ENCODE data around the gene PHACTR1.

Gene PHACTR1

DNA sequence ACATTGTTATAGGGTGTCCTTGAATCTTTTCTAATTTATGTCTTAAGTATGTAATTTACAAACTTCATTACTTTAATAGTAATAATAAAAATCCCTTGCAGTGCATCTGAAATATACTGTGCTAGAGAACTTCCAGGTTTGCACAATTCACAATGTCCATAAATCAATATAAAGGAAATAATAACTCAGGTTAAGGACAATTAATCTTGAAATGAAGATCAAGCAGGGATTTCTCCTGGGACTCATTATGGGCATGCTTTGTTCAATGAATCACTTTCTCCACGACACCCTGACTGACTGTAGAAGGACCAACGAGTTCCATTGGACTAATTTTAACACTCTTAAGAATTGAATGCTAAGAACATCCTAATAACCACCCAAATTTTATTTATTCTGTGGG lies 110.0 kb downstream of the PHACTR1 start:
- no peak for ATAC-seq
- TF ChIP-seq ZNF8 (CRISPR knock-in tag; IDR thresholded peaks at IDR 0.05) (no peak), GLIS3 (CRISPR knock-in tag; IDR thresholded peaks at IDR 0.05) (no peak), TCF4 (CRISPR knock-in tag; IDR thresholded peaks at IDR 0.05; ENCODE audit: borderline replicate concordance) (no peak), ZFP30 (CRISPR knock-in tag; IDR thresholded peaks at IDR 0.05) (no peak), ZC3H10 (CRISPR knock-in tag; IDR thresholded peaks at IDR 0.05) (no peak), PPARA (CRISPR knock-in tag; IDR thresholded peaks at IDR 0.05; ENCODE audit: borderline replicate concordance) (no peak), ESRRG (CRISPR knock-in tag; IDR thresholded peaks at IDR 0.05) (no peak)
- TF ChIP-seq, protein P1, sequence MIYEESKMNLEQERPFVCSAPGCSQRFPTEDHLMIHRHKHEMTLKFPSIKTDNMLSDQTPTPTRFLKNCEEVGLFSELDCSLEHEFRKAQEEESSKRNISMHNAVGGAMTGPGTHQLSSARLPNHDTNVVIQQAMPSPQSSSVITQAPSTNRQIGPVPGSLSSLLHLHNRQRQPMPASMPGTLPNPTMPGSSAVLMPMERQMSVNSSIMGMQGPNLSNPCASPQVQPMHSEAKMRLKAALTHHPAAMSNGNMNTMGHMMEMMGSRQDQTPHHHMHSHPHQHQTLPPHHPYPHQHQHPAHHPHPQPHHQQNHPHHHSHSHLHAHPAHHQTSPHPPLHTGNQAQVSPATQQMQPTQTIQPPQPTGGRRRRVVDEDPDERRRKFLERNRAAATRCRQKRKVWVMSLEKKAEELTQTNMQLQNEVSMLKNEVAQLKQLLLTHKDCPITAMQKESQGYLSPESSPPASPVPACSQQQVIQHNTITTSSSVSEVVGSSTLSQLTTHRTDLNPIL (CRISPR knock-in tag; IDR thresholded peaks at IDR 0.05; ENCODE audit: low read depth), result no peak
- TF ChIP-seq, protein P2, sequence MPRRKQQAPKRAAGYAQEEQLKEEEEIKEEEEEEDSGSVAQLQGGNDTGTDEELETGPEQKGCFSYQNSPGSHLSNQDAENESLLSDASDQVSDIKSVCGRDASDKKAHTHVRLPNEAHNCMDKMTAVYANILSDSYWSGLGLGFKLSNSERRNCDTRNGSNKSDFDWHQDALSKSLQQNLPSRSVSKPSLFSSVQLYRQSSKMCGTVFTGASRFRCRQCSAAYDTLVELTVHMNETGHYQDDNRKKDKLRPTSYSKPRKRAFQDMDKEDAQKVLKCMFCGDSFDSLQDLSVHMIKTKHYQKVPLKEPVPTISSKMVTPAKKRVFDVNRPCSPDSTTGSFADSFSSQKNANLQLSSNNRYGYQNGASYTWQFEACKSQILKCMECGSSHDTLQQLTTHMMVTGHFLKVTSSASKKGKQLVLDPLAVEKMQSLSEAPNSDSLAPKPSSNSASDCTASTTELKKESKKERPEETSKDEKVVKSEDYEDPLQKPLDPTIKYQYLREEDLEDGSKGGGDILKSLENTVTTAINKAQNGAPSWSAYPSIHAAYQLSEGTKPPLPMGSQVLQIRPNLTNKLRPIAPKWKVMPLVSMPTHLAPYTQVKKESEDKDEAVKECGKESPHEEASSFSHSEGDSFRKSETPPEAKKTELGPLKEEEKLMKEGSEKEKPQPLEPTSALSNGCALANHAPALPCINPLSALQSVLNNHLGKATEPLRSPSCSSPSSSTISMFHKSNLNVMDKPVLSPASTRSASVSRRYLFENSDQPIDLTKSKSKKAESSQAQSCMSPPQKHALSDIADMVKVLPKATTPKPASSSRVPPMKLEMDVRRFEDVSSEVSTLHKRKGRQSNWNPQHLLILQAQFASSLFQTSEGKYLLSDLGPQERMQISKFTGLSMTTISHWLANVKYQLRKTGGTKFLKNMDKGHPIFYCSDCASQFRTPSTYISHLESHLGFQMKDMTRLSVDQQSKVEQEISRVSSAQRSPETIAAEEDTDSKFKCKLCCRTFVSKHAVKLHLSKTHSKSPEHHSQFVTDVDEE (CRISPR knock-in tag; IDR thresholded peaks at IDR 0.05), result no peak

DNA sequence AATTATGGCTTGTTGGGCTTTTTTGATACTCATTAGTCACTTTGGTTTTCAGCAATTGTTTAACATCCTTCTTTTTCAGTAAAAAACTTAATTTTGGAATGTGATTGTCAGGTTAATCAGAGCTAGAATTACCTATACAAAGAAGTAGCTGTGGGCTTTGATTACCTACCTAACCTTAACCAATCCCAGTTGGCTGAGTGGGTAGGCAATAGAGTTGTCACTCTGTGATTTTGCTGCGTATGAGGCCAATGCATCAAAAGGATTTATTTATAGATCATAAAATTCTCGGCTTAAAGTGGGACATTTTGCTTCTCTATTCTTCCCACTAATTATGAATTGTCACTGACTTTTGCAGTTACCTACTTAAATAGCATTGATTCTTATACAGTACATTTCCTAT lies 111.4 kb downstream of the PHACTR1 start:
- ATAC-seq, result no peak

DNA sequence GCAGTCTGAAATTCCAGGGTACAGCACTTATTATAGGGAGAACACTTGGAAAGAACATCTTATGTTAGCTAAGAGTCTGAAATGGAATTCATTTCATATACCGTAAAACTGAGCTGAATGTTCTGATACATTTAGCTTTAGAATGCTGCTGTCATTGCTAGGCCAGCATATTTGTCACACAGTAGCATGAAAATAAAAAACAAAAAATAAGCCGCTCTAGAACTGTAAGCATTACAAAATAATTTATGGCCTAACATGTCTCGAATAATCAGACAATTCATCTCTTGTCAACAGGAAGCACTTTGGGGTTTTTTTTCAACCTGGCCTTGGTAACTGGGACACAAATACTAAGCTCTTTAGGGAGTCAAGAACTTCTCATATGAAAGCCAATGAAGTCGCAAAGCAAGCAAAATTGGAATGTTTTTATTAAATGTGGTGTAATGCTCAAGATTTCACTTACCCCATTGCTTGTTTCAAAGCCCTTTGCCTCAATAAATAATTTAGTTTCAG lies 115.7 kb downstream of the PHACTR1 start:
- no peak for ATAC-seq
- TF ChIP-seq TCF4 (CRISPR knock-in tag; IDR thresholded peaks at IDR 0.05; ENCODE audit: borderline replicate concordance) (no peak), GLIS3 (CRISPR knock-in tag; IDR thresholded peaks at IDR 0.05) (no peak), ZC3H10 (CRISPR knock-in tag; IDR thresholded peaks at IDR 0.05) (no peak), BACH2 (CRISPR knock-in tag; IDR thresholded peaks at IDR 0.05; ENCODE audit: borderline replicate concordance) (no peak), TOX (CRISPR knock-in tag; IDR thresholded peaks at IDR 0.05; ENCODE audit: borderline replicate concordance) (no peak)
- TF ChIP-seq, protein P3, sequence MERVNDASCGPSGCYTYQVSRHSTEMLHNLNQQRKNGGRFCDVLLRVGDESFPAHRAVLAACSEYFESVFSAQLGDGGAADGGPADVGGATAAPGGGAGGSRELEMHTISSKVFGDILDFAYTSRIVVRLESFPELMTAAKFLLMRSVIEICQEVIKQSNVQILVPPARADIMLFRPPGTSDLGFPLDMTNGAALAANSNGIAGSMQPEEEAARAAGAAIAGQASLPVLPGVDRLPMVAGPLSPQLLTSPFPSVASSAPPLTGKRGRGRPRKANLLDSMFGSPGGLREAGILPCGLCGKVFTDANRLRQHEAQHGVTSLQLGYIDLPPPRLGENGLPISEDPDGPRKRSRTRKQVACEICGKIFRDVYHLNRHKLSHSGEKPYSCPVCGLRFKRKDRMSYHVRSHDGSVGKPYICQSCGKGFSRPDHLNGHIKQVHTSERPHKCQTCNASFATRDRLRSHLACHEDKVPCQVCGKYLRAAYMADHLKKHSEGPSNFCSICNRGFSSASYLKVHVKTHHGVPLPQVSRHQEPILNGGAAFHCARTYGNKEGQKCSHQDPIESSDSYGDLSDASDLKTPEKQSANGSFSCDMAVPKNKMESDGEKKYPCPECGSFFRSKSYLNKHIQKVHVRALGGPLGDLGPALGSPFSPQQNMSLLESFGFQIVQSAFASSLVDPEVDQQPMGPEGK (CRISPR knock-in tag; IDR thresholded peaks at IDR 0.05; ENCODE audit: borderline replicate concordance), result no peak
- TF ChIP-seq, protein P4, sequence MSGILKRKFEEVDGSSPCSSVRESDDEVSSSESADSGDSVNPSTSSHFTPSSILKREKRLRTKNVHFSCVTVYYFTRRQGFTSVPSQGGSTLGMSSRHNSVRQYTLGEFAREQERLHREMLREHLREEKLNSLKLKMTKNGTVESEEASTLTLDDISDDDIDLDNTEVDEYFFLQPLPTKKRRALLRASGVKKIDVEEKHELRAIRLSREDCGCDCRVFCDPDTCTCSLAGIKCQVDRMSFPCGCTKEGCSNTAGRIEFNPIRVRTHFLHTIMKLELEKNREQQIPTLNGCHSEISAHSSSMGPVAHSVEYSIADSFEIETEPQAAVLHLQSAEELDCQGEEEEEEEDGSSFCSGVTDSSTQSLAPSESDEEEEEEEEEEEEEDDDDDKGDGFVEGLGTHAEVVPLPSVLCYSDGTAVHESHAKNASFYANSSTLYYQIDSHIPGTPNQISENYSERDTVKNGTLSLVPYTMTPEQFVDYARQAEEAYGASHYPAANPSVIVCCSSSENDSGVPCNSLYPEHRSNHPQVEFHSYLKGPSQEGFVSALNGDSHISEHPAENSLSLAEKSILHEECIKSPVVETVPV (CRISPR knock-in tag; IDR thresholded peaks at IDR 0.05), result no peak
- TF ChIP-seq, protein P5, sequence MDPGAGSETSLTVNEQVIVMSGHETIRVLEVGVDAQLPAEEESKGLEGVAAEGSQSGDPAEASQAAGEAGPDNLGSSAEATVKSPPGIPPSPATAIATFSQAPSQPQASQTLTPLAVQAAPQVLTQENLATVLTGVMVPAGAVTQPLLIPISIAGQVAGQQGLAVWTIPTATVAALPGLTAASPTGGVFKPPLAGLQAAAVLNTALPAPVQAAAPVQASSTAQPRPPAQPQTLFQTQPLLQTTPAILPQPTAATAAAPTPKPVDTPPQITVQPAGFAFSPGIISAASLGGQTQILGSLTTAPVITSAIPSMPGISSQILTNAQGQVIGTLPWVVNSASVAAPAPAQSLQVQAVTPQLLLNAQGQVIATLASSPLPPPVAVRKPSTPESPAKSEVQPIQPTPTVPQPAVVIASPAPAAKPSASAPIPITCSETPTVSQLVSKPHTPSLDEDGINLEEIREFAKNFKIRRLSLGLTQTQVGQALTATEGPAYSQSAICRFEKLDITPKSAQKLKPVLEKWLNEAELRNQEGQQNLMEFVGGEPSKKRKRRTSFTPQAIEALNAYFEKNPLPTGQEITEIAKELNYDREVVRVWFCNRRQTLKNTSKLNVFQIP (CRISPR knock-in tag; IDR thresholded peaks at IDR 0.05; ENCODE audit: borderline replicate concordance, low read depth), result no peak

More for the DNA sequence above, 111.4 kb downstream of the PHACTR1 start:
- TF ChIP-seq RARB (CRISPR knock-in tag; IDR thresholded peaks at IDR 0.05) (no peak), CSDC2 (CRISPR knock-in tag; IDR thresholded peaks at IDR 0.05) (no peak)
- TF ChIP-seq, protein P2 (CRISPR knock-in tag; IDR thresholded peaks at IDR 0.05), result no peak
- TF ChIP-seq, protein P4 (CRISPR knock-in tag; IDR thresholded peaks at IDR 0.05), result no peak
- TF ChIP-seq, protein P3 (CRISPR knock-in tag; IDR thresholded peaks at IDR 0.05; ENCODE audit: borderline replicate concordance), result no peak

Measured in SK-N-SH treated with all-trans-retinoic acid at 6 μM for 48 hours (cell line).